DND-41 (cell line): Measurements from ENCODE around the gene SPEM2.
A peak's percentile ranks its signal among the peaks of the same experiment; 100 is the strongest.

Source experiments
- EZH2 ChIP-seq: IDR thresholded peaks from 3 replicates; pipeline ENCODE4 v1.6.1; 2012; ENCODE audit warnings: borderline replicate concordance, low read depth, mild to moderate bottlenecking, moderate library complexity, low read length, inconsistent platforms; ENCODE audit not compliant: severe bottlenecking
- TF ChIP-seq, protein P1 (sequence below): IDR thresholded peaks from 2 replicates; pipeline ENCODE4 v1.5.1; 2012; ENCODE audit warnings: borderline replicate concordance, low read length, moderate library complexity, mild to moderate bottlenecking; ENCODE audit not compliant: poor library complexity, severe bottlenecking; ENCODE audit errors: extremely low read depth

GRCh38 chr17:7436556-7437368 lies 11.3 kb downstream of the SPEM2 start:
- TF ChIP-seq, protein P1, sequence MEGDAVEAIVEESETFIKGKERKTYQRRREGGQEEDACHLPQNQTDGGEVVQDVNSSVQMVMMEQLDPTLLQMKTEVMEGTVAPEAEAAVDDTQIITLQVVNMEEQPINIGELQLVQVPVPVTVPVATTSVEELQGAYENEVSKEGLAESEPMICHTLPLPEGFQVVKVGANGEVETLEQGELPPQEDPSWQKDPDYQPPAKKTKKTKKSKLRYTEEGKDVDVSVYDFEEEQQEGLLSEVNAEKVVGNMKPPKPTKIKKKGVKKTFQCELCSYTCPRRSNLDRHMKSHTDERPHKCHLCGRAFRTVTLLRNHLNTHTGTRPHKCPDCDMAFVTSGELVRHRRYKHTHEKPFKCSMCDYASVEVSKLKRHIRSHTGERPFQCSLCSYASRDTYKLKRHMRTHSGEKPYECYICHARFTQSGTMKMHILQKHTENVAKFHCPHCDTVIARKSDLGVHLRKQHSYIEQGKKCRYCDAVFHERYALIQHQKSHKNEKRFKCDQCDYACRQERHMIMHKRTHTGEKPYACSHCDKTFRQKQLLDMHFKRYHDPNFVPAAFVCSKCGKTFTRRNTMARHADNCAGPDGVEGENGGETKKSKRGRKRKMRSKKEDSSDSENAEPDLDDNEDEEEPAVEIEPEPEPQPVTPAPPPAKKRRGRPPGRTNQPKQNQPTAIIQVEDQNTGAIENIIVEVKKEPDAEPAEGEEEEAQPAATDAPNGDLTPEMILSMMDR: peak; percentile 53
- TF ChIP-seq EZH2: no peak
